ENCODE data around the gene CHCHD2.
A peak's percentile ranks its signal among the peaks of the same experiment; 100 is the strongest.
"Not testable (repeated sequence)": the region's sequence is repeated elsewhere in the genome, so short reads cannot be mapped to it uniquely, and the experiment has no call there.

CHCHD2 gene

GRCh38 chr7:56097700-56098099 is 8.6 kb downstream of the CHCHD2 start:
- in situ Hi-C loops (cut with HindIII; ENCODE audit: low pct_unique_long_range_greater_than_20kb, low sequenced_read_pairs): no loop called here
- DNase-seq (ENCODE audit: low read depth in 1 of 2, low spot score in 1 of 2): no peak

GRCh38 chr7:56092789-56093531 is 13.3 kb downstream of the CHCHD2 start, which contains the start of gene PHKG1:
Gene PHKG1, minus strand, starts transcription at chr7:56092952. Its CDS starts 4,011 bp downstream, at chr7:56088941.
- in situ Hi-C loops (cut with HindIII; ENCODE audit: low pct_unique_long_range_greater_than_20kb, low sequenced_read_pairs): no loop called here

More at GRCh38 chr7:56097700-56098099, 8.6 kb downstream of the CHCHD2 start:
- no peak for TF ChIP-seq JUND (IDR thresholded peaks at IDR 0.05; ENCODE audit: low read depth)

GRCh38 chr7:56092388-56092787 is 13.9 kb downstream of the CHCHD2 start:
- in situ Hi-C loops (cut with HindIII; ENCODE audit: low pct_unique_long_range_greater_than_20kb, low sequenced_read_pairs); DNase-seq (ENCODE audit: low read depth in 1 of 2, low spot score in 1 of 2): not testable (repeated sequence)

More at GRCh38 chr7:56092789-56093531, 13.3 kb downstream of the CHCHD2 start, which contains the start of gene PHKG1:
- DNase-seq (ENCODE audit: low read depth in 1 of 2, low spot score in 1 of 2): peak; percentile 70 to 84
- no peak for TF ChIP-seq JUND (IDR thresholded peaks at IDR 0.05; ENCODE audit: low read depth)

GRCh38 chr7:56091591-56091990 is 14.7 kb downstream of the CHCHD2 start:
- TF ChIP-seq JUND (IDR thresholded peaks at IDR 0.05; ENCODE audit: low read depth): no peak
- no peak for DNase-seq (ENCODE audit: low read depth in 1 of 2, low spot score in 1 of 2)
- in situ Hi-C loops (cut with HindIII; ENCODE audit: low pct_unique_long_range_greater_than_20kb, low sequenced_read_pairs): no loop called here

GRCh38 chr7:56087445-56087844 is 18.8 kb downstream of the CHCHD2 start:
- in situ Hi-C loops (cut with HindIII; ENCODE audit: low pct_unique_long_range_greater_than_20kb, low sequenced_read_pairs): no loop called here
- no peak for TF ChIP-seq JUND (IDR thresholded peaks at IDR 0.05; ENCODE audit: low read depth)
- DNase-seq (ENCODE audit: low read depth in 1 of 2, low spot score in 1 of 2): no peak

GRCh38 chr7:56086761-56087160 is 19.5 kb downstream of the CHCHD2 start:
- in situ Hi-C loops (cut with HindIII; ENCODE audit: low pct_unique_long_range_greater_than_20kb, low sequenced_read_pairs): no loop called here
- no peak for TF ChIP-seq JUND (IDR thresholded peaks at IDR 0.05; ENCODE audit: low read depth)
- no peak for DNase-seq (ENCODE audit: low read depth in 1 of 2, low spot score in 1 of 2)

GRCh38 chr7:56083150-56083785 is 23.0 kb downstream of the CHCHD2 start:
- in situ Hi-C loops (cut with HindIII; ENCODE audit: low pct_unique_long_range_greater_than_20kb, low sequenced_read_pairs): no loop called here
- TF ChIP-seq JUND (IDR thresholded peaks at IDR 0.05; ENCODE audit: low read depth): no peak
- DNase-seq (ENCODE audit: low read depth in 1 of 2, low spot score in 1 of 2): no peak

- no peak for DNase-seq (ENCODE audit: low read depth in 1 of 2, low spot score in 1 of 2)
- TF ChIP-seq JUND (IDR thresholded peaks at IDR 0.05; ENCODE audit: low read depth): no peak
- in situ Hi-C loops (cut with HindIII; ENCODE audit: low pct_unique_long_range_greater_than_20kb, low sequenced_read_pairs): no loop called here
Measured at GRCh38 chr7:56081626-56082340, 24.5 kb downstream of the CHCHD2 start.

GRCh38 chr7:56080726-56081435 is 25.4 kb downstream of the CHCHD2 start:
- DNase-seq (ENCODE audit: low read depth in 1 of 2, low spot score in 1 of 2); in situ Hi-C loops (cut with HindIII; ENCODE audit: low pct_unique_long_range_greater_than_20kb, low sequenced_read_pairs): not testable (repeated sequence)

GRCh38 chr7:56079450-56080185 is 26.7 kb downstream of the CHCHD2 start:
- TF ChIP-seq JUND (IDR thresholded peaks at IDR 0.05; ENCODE audit: low read depth): no peak
- in situ Hi-C loops (cut with HindIII; ENCODE audit: low pct_unique_long_range_greater_than_20kb, low sequenced_read_pairs): no loop called here
- peak; percentile 45 to 90 for DNase-seq (ENCODE audit: low read depth in 1 of 2, low spot score in 1 of 2)

GRCh38 chr7:56078196-56078595 is 28.1 kb downstream of the CHCHD2 start:
- in situ Hi-C loops (cut with HindIII; ENCODE audit: low pct_unique_long_range_greater_than_20kb, low sequenced_read_pairs): no loop called here
- DNase-seq (ENCODE audit: low read depth in 1 of 2, low spot score in 1 of 2): no peak
- TF ChIP-seq JUND (IDR thresholded peaks at IDR 0.05; ENCODE audit: low read depth): no peak

- TF ChIP-seq JUND (IDR thresholded peaks at IDR 0.05; ENCODE audit: low read depth): no peak
- in situ Hi-C loops (cut with HindIII; ENCODE audit: low pct_unique_long_range_greater_than_20kb, low sequenced_read_pairs): no loop called here
- DNase-seq (ENCODE audit: low read depth in 1 of 2, low spot score in 1 of 2): no peak
Measured at GRCh38 chr7:56077681-56078080, 28.6 kb downstream of the CHCHD2 start.
